HEK293T (cell line): Measurements from ENCODE around the gene INPP5A.

ENCODE experiments used
- CTCF ChIA-PET: fragments of 350-600 bp; formaldehyde crosslinking; extraction: SDS; loops from one replicate; lab custom pipeline; 2021; ENCODE audit warnings: antibody characterized with exemption, inconsistent platforms; lab: Yijun Ruan, JAX
- POLR2A ChIA-PET: fragments of 350-600 bp; formaldehyde crosslinking; extraction: SDS; loops from one replicate; lab custom pipeline; 2020; ENCODE audit warnings: antibody characterized with exemption, inconsistent platforms; lab: Yijun Ruan, JAX
- DNase-seq: peaks from one replicate; pipeline ENCODE4 v3.0.0; 2012; ENCODE audit warnings: mixed read lengths; ENCODE audit errors: extremely low spot score
- ARNT ChIP-seq: fragments of 450-650 bp; IDR thresholded peaks from 2 replicates; pipeline ENCODE4 v1.6.1; 2017; ENCODE audit warnings: mild to moderate bottlenecking
- BHLHE40 ChIP-seq: fragments of 450-650 bp; IDR thresholded peaks from 2 replicates; pipeline ENCODE4 v1.6.1; 2016; ENCODE audit warnings: mild to moderate bottlenecking, moderate library complexity, borderline replicate concordance
- CTBP1 ChIP-seq: fragments of 450-650 bp; IDR thresholded peaks from 2 replicates; pipeline ENCODE4 v1.6.1; 2016; ENCODE audit warnings: borderline replicate concordance
- ELF4 ChIP-seq: fragments of 450-650 bp; IDR thresholded peaks from 2 replicates; pipeline ENCODE4 v1.6.1; 2017; ENCODE audit warnings: antibody characterized with exemption
- FOXA1 ChIP-seq: fragments of 450-650 bp; IDR thresholded peaks from 2 replicates; pipeline ENCODE4 v1.6.1; 2016; ENCODE audit warnings: mild to moderate bottlenecking
- FOXK2 ChIP-seq: fragments of 450-650 bp; IDR thresholded peaks from 2 replicates; pipeline ENCODE4 v1.6.1; 2016; ENCODE audit warnings: mild to moderate bottlenecking
- FOXM1 ChIP-seq: fragments of 450-650 bp; IDR thresholded peaks from 2 replicates; pipeline ENCODE4 v1.6.1; 2017; ENCODE audit warnings: mild to moderate bottlenecking, borderline replicate concordance
- HDGF ChIP-seq: fragments of 450-650 bp; IDR thresholded peaks from 2 replicates; pipeline ENCODE4 v1.6.1; 2017; ENCODE audit warnings: antibody characterized with exemption, borderline replicate concordance
- L3MBTL2 ChIP-seq: fragments of 450-650 bp; conservative IDR thresholded peaks from 2 replicates; pipeline ENCODE4 v1.6.1; 2016; ENCODE audit warnings: mild to moderate bottlenecking
- LEF1 ChIP-seq: fragments of 450-650 bp; IDR thresholded peaks from 2 replicates; pipeline ENCODE4 v1.6.1; 2017; ENCODE audit warnings: mild to moderate bottlenecking, borderline replicate concordance
- NFRKB ChIP-seq: fragments of 450-650 bp; IDR thresholded peaks from 2 replicates; pipeline ENCODE4 v1.6.1; 2016; ENCODE audit warnings: mild to moderate bottlenecking, moderate library complexity
- PKNOX1 ChIP-seq: fragments of 450-650 bp; IDR thresholded peaks from 2 replicates; pipeline ENCODE4 v1.6.1; 2016
- SP1 ChIP-seq: fragments of 450-650 bp; IDR thresholded peaks from 2 replicates; pipeline ENCODE4 v1.6.1; 2017
- SUZ12 ChIP-seq: fragments of 450-650 bp; IDR thresholded peaks from 2 replicates; pipeline ENCODE4 v1.6.1; 2016; ENCODE audit warnings: mild to moderate bottlenecking
- TARDBP ChIP-seq: fragments of 450-650 bp; IDR thresholded peaks from 2 replicates; pipeline ENCODE4 v1.6.1; 2016
- ZNF384 ChIP-seq: fragments of 450-650 bp; IDR thresholded peaks from 2 replicates; pipeline ENCODE4 v1.6.1; 2016

Gene INPP5A

GRCh38 chr10:132520177-132520811, 17.3 kb upstream of the INPP5A start:
- TF ChIP-seq CTBP1 (no peak), PKNOX1 (no peak), ZNF384 (no peak), L3MBTL2 (no peak)
- no peak for DNase-seq
- POLR2A ChIA-PET: interaction anchor here (1.1 kb wide), 1 partner anchor 16 kb away, joined by 4 read pairs; no protein-coding TSS in a partner anchor
- CTCF ChIA-PET: no interaction called here

- ChIA-PET CTCF (no interaction called here), POLR2A (interaction anchor here (1.1 kb wide), 1 partner anchor 16 kb away, joined by 4 read pairs; no protein-coding TSS in a partner anchor)
- TF ChIP-seq LEF1 (no peak), NFRKB (no peak)
- no peak for DNase-seq
These were observed 16.5 kb upstream of the INPP5A start for GRCh38 chr10:132521041-132521465.

GRCh38 chr10:132521466-132522102, 16.0 kb upstream of the INPP5A start:
- POLR2A ChIA-PET: interaction anchor here (0.7 to 1.1 kb wide), 3 partner anchors 11 to 15 kb away, joined by 3 to 4 read pairs (median 3); no protein-coding TSS in a partner anchor
- DNase-seq: no peak
- no peak for TF ChIP-seq BHLHE40
- CTCF ChIA-PET: no interaction called here

- ChIA-PET CTCF (no interaction called here), POLR2A (interaction anchor here (0.7 kb wide), 1 partner anchor 10 kb away, joined by 3 read pairs; no protein-coding TSS in a partner anchor)
- DNase-seq: no peak
- TF ChIP-seq FOXM1 (no peak), ARNT (no peak), FOXA1 (no peak), BHLHE40 (no peak), LEF1 (no peak), NFRKB (no peak), ZNF384 (no peak), SP1 (no peak), ELF4 (no peak), PKNOX1 (no peak), CTBP1 (no peak)
These were observed 14.8 kb upstream of the INPP5A start for GRCh38 chr10:132522521-132523411.

GRCh38 chr10:132523561-132524442, 13.8 kb upstream of the INPP5A start:
- no peak for DNase-seq
- CTCF ChIA-PET: no interaction called here
- TF ChIP-seq BHLHE40 (no peak), HDGF (no peak), PKNOX1 (no peak), FOXK2 (no peak)
- POLR2A ChIA-PET: no interaction called here

GRCh38 chr10:132524443-132525285, 12.9 kb upstream of the INPP5A start:
- POLR2A ChIA-PET: no interaction called here
- CTCF ChIA-PET: no interaction called here
- DNase-seq: no peak
- TF ChIP-seq ELF4 (no peak), SUZ12 (no peak), SP1 (no peak), ZNF384 (no peak), FOXA1 (no peak), HDGF (no peak), CTBP1 (no peak), LEF1 (no peak), NFRKB (no peak), FOXK2 (no peak), L3MBTL2 (no peak), FOXM1 (no peak), ARNT (no peak), TARDBP (no peak), BHLHE40 (no peak)
